NCI-H128 (cell line): ENCODE data around the gene NEDD9.

Source experiments
- DNase-seq: peaks from one replicate; lab custom pipeline; 2025; ENCODE audit not compliant: unreplicated experiment; lab: John Stamatoyannopoulos, UW

NEDD9 gene

DNA sequence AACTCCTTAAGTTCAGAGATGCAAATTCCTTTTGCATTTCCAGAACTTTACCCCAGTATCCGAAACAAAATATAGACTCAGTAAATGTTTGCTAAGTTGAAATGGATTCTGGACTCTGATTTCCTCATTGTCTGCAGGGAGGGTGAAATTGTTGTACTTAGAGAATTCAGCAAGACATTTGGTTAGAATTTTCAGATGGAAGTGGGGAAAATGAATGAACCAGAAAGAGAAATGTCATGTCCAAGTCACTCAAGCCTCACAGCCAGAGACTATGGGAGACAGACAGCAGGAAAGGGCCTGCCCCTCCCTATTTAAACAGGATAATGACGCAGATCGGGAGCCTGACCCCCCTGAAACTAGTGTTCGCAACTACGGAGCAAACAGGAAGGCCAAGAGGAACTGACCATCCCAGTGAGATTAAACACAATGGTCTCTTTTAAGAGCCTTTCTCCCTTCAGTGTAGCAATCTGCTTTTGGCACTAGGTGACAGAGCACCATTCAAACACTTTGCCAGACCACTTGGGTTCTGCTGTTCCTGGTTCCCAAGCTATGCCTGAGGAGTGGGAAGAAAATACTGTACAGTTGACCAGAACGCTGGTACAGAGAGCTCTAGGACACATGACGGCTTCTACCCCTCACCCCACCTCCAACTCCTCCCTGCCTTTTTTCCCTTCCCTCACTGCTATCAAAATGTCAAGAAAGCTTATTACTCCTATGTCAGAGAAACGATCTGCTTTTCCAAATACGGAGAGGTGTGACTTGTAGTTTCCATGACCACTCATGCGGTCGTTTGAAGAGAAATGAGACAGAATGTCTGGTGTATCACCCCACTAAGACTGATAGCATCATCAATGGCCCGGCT, 13.7 kb downstream of the NEDD9 start:
- no peak for DNase-seq

- DNase-seq: no peak
Observed at GRCh38 chr6:11218102-11218442, 14.4 kb downstream of the NEDD9 start.

DNA sequence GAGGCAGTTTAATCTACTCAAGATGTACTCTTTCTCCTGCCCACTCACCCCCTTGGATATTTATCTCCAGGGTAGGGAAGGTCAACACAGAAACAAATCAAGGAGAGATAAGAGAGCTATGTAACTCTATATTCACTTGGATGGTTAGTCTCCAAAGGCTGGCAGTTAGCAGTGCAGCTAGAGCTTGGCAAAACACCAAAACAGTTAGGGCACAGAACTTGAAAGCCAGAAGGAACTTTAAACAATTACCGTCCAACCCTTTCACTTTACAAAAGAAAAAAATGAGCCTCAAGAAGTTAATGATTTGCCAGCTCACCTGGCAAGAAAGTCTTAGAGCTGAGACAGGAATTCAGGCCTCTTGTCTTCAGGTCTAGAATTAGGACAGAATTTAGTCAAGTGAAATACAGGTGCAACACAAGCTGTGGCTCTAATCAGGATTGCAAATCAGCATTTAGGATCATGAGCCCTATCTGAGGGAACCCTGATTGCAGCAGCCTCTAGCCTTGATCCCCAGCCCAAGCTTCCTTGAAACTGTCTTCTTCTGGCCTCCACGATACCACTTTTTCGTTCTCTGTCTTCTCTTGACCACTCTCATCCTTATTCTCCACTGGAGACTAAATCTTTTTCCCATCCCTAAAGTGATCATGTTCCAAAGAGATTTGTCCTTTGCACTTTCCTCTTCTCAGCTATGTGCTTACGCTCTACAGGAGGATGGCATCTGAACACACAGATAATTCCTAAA, 14.9 kb downstream of the NEDD9 start:
- no peak for DNase-seq

DNA sequence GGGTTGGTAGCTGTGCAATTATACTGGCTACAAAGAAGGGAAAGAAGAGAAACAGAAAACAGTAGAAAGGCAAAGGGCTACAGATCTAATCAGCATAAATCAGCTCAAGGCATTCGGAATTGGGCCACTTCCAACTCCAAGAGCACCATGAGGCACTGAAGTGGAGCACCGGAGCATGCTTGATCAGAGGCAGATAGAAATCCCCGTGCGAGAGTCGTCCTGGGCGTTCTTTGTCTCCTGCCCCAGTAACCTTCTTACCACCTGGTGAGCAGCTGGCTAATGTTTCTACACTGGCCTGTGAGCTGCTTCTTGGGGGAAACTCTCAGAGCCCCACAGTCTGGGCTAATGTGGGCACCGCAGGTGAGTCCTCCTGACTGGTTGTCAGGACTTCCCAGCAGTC, 16.7 kb downstream of the NEDD9 start:
- no peak for DNase-seq

DNA sequence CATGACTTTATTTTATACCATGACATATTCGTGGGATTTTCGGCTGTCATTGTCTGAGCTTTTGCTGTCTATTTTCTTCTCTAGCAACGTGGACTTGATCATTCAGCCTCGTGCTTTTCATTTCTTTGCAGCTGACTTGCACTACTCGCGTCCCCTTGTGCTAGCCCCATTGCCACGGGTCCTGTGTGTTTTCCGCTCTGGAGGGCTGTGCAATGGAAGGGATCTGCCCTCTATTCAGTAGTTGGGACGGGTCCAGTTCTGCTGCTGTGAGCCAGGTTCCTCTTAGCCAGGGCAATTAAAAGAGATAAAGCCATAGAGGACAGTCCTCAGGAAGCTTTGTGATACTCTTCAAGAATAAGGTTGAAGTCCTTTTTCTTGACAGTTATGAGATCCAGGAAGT, 17.6 kb downstream of the NEDD9 start:
- no peak for DNase-seq

GRCh38 chr6:11214084-11214833, 18.2 kb downstream of the NEDD9 start:
- no peak for DNase-seq

GRCh38 chr6:11213422-11214021, 18.9 kb downstream of the NEDD9 start:
- no peak for DNase-seq

- no peak for DNase-seq
Observed at GRCh38 chr6:11212664-11213063, 19.8 kb downstream of the NEDD9 start.

DNA sequence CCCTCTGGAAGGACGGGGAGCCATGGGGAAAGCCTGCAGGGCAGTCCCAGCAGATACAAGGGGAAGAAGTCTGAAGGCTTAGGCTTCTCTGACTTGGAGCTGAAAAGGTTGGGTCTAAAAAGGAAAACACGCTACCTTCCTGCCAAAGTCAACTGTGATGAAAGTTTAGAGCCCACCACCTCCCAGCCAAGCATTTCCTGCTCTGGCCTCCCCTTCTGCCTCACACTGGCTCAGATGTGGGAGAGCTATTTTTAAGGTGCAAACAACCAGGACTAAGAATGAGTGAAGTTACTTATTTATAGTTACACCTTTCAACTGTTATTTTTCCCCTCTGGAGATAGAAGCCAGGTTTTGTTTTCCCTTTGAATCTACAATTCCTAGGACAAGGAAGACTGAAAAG, 21.2 kb downstream of the NEDD9 start:
- DNase-seq: no peak

GRCh38 chr6:11210386-11211138, 21.9 kb downstream of the NEDD9 start:
- no peak for DNase-seq

DNA sequence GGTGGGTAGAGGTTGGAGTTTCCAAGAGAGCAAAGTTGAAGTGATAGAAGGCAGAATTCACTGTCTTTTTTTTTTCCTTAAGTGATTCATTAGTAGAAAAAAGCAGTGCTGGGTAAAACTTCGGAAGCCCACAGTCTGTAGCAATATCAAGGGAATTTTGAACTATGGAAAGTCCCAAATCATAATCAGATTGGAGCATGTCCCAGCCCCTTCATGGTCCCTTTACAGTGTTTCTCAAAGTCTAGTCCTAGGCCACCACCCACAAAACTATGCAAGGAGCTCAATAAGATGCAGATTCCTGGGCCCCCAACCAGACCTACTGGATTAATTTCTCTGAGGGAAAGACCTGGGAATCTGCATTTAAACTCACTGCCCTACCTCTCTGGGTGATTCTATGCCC, 22.6 kb downstream of the NEDD9 start:
- no peak for DNase-seq

DNA sequence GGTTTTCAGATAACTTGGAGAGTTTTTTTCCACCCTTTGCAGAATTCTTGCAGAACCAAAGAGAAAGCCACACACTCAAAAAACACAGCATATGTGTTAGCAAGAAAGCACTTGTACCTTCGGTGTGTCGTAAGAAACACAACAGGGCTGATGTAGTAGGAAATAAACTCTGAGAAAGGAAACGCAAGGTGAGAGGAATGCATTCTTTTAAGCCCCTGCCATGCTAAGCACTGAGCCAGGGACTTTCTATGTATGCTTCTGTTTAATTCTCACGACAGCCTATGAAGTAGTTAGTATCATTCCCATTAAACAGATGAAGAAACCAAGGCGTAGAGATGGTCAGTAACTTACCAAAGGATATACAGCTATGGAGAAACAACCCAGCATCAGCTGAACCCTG, 23.1 kb downstream of the NEDD9 start:
- DNase-seq: no peak

- no peak for DNase-seq
Observed at GRCh38 chr6:11208854-11209253, 23.6 kb downstream of the NEDD9 start.

GRCh38 chr6:11208267-11208666, 24.2 kb downstream of the NEDD9 start:
- no peak for DNase-seq

- no peak for DNase-seq
Observed at GRCh38 chr6:11207199-11207968, 25.1 kb downstream of the NEDD9 start.

DNA sequence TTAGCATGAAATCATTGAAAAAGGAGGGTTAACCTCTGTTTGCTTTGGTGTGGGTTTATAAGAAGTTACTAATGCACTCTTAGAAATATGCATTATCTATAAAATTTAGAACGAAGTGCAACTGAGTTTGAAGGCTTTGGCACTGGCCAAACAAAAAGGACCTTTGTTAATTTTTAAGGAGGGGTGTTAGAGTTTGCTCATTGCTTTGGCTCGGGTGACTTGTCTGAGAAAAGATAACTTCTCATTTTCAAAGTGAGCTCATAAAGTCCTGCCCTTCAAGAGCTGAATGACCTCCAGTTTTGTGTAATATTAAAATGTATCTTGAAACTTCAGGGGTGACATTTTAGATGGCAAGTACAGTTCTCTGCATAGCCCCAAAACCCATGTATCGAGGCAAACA, 25.9 kb downstream of the NEDD9 start:
- DNase-seq: no peak

DNA sequence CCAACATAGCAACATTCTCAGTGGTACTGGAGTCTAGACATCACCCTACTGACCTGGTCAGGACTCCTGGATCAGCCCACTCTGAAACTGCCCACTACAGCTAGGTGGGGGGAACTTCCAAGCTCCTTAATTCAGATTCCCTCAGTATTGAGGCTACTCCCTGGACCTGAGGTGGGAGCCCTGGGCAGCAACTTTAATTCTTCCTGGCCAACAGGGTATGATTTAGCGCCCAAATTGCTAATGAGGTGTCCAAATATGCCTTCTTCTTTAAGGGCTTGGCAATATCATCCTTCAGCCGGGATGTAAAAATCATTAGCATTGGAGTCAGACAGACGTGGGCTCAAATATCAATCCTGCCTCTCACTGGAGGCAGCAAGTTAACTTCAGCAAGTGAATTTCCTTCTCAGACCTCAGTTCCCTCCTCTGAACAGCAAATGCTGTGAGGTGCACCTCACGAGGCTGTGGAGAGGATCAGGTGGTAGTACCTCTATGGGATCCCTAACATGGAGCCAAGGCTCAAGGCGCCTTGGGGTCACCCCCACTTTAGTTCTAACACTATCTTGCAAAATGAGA, 27.6 kb downstream of the NEDD9 start:
- no peak for DNase-seq

- DNase-seq: no peak
Observed at GRCh38 chr6:11204005-11204399, 28.5 kb downstream of the NEDD9 start.

- no peak for DNase-seq
Observed at GRCh38 chr6:11203306-11204004, 29.0 kb downstream of the NEDD9 start.
